CD4-positive, CD25-positive, alpha-beta regulatory T cell (primary cell): ENCODE data around the gene TAF11L5. TPM values are rescaled to one million over a fixed set of nuclear protein-coding genes. Genes with fewer than 3 reads are reported as not detected.
"Not testable (repeated sequence)": the region's sequence is repeated elsewhere in the genome, so short reads cannot be mapped to it uniquely, and the experiment has no call there.

ENCODE experiments used
- ATAC-seq, 2 donors: fragments of 150-1000 bp; cut with Tn5 transposase; one replicate each; pipeline ENCODE4 v1.10.0; 2021; ENCODE audit warnings: low read depth in 2 of 2, moderate number of reproducible peaks in 2 of 2, moderate library complexity in 1 of 2
- DNase-seq, 3 donors: peaks; one replicate each; pipeline versions ENCODE4 v3.0.0 to v3.0.0-alpha.2; 2012 to 2022; ENCODE audit warnings: mixed read lengths in 1 of 3
- H3K27ac ChIP-seq: one replicate; pipeline ENCODE4 v1.7.0; 2013; ENCODE audit warnings: mild to moderate bottlenecking, low read length; ENCODE audit not compliant: insufficient read depth, poor library complexity, severe bottlenecking
- H3K27me3 ChIP-seq: one replicate; pipeline ENCODE4 v1.7.0; 2013; ENCODE audit warnings: low read length; ENCODE audit not compliant: control insufficient read depth, insufficient read depth
- H3K36me3 ChIP-seq: one replicate; pipeline ENCODE4 v1.7.0; 2013; ENCODE audit warnings: mild to moderate bottlenecking, low read length, moderate library complexity; ENCODE audit not compliant: control insufficient read depth, insufficient read depth
- H3K4me1 ChIP-seq: 2 replicates; pipeline ENCODE4 v1.7.0; 2013; ENCODE audit warnings: mild to moderate bottlenecking, low read length; ENCODE audit not compliant: insufficient read depth, control insufficient read depth, poor library complexity, severe bottlenecking
- H3K4me3 ChIP-seq: one replicate; pipeline ENCODE4 v1.7.0; 2013; ENCODE audit warnings: low read depth, mild to moderate bottlenecking, low read length, moderate library complexity
- H3K9me3 ChIP-seq, 2 experiments: 1 replicate in 1 of 2; 2 replicates in 1 of 2; pipeline ENCODE4 v1.7.0; 2013; ENCODE audit warnings: low read length in 2 of 2, mild to moderate bottlenecking in 1 of 2, moderate library complexity in 1 of 2; ENCODE audit not compliant: control insufficient read depth in 2 of 2
- H3K27ac Mint-ChIP-seq, 3 donors: one replicate each; pipeline ENCODE4 v1.8.0; 2020 to 2022; ENCODE audit warnings: mild to moderate bottlenecking in 3 of 3, mixed read lengths in 3 of 3, moderate library complexity in 2 of 3
- H3K27me3 Mint-ChIP-seq: one replicate; pipeline ENCODE4 v1.8.0; 2022; ENCODE audit warnings: mild to moderate bottlenecking, mixed read lengths
- H3K36me3 Mint-ChIP-seq: one replicate; pipeline ENCODE4 v1.8.0; 2020; ENCODE audit warnings: mixed read lengths
- H3K4me1 Mint-ChIP-seq, 4 donors: one replicate each; pipeline ENCODE4 v1.8.0; 2020 to 2022; ENCODE audit warnings: mixed read lengths in 4 of 4, mild to moderate bottlenecking in 1 of 4
- H3K4me3 Mint-ChIP-seq, 4 donors: one replicate each; pipeline ENCODE4 v1.8.0; 2020 to 2022; ENCODE audit warnings: mild to moderate bottlenecking in 4 of 4, mixed read lengths in 4 of 4, moderate library complexity in 3 of 4
- H3K9me3 Mint-ChIP-seq, 7 donors: one replicate each; pipeline ENCODE4 v1.8.0; 2020 to 2022; ENCODE audit warnings: mixed read lengths in 7 of 7, mild to moderate bottlenecking in 3 of 7, moderate library complexity in 2 of 7
- polyA plus RNA-seq, 4 donors: library from polyadenylated mRNA; unstranded; fragments of 300-500 nt; fragmentation: Illumina TruSeq; gene quantifications; one replicate each; pipeline ENCODE4 v1.2.3, GENCODE V29; 2021
- total RNA-seq: library from RNA; stranded (reverse); gene quantifications from one replicate; pipeline ENCODE4 v1.2.3, GENCODE V29; 2022

The TAF11L5 gene
- not detected for total RNA-seq
- polyA plus RNA-seq, result not detected

- H3K9me3 Mint-ChIP-seq, H3K27me3 Mint-ChIP-seq, H3K36me3 ChIP-seq, H3K36me3 Mint-ChIP-seq, H3K27ac Mint-ChIP-seq, H3K4me1 Mint-ChIP-seq, DNase-seq, H3K4me3 Mint-ChIP-seq, ATAC-seq, H3K4me3 ChIP-seq, H3K4me1 ChIP-seq, H3K27ac ChIP-seq, H3K27me3 ChIP-seq, H3K9me3 ChIP-seq: not testable (repeated sequence)
Measured at GRCh38 chr5:17524935-17525334, at the start of gene TAF11L5. TSS of gene TAF11L5 (plus strand) at chr5:17525235.

- Histone ChIP-seq H3K36me3 (no peaks in the 10 kb centered on the region), H3K27ac (no peak overlapping the region), H3K27me3 (no peaks in the 10 kb centered on the region), H3K4me1 (no peaks in the 10 kb centered on the region), H3K4me3 (no peak overlapping the region), H3K9me3 (no peaks in the 10 kb centered on the region)
- Mint-ChIP-seq H3K4me3 (no peak overlapping the region), H3K9me3 (peaks cover 0 to 14% (median 5%) of the 10 kb centered on the region in 7 donors), H3K36me3 (no peaks in the 10 kb centered on the region), H3K4me1 (no peaks in the 10 kb centered on the region), H3K27me3 (no peaks in the 10 kb centered on the region), H3K27ac (no peak overlapping the region)
- no peak for DNase-seq
- no peak for ATAC-seq
Measured at GRCh38 chr5:17477043-17477442, 48.0 kb upstream of the TAF11L5 start.

DNA sequence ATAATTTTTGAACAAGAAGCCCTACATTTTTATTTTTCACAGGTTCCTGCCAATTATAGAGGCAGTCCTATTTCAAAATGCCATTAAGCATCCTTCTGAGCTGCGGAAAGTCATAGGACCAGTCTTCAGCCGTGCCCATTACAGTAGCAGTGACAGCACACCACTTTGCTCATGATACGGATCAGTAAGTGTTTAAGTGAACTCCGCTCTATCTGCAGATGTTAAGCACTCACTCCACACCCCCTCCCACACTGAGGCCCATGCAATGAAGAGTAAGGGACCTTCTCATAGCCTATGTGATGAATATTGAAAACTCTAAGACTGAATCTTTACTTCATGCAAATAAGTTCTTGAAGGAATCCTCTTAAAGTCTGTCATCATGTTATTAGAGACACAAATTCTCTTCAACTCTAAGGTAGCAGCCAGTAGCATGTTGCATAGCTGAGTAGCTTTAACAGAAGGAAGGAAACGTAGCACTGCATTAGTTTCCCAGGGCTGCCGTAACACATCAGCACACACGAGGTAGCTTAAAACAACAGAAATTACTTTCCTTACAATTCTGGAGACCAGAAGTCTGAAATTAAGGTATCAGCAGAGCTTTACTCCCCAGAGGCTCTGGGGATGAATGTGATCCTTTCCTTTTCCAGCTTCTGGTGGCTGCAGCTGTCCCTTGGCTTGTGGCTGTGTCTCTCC is 47.3 kb upstream of the TAF11L5 start:
- H3K9me3 ChIP-seq, result no peaks in the 10 kb centered on the region
- no peak overlapping the region for H3K27ac ChIP-seq
- Mint-ChIP-seq H3K4me3 (no peak overlapping the region), H3K27ac (no peak overlapping the region), H3K4me1 (no peaks in the 10 kb centered on the region), H3K27me3 (no peaks in the 10 kb centered on the region), H3K36me3 (no peaks in the 10 kb centered on the region), H3K9me3 (peaks cover 0 to 11% (median 2%) of the 10 kb centered on the region in 7 donors)
- H3K36me3 ChIP-seq, result no peaks in the 10 kb centered on the region
- H3K4me3 ChIP-seq, result no peak overlapping the region
- H3K27me3 ChIP-seq, result no peaks in the 10 kb centered on the region
- ATAC-seq (no peak), DNase-seq (no peak)
- H3K4me1 ChIP-seq, result no peaks in the 10 kb centered on the region

DNA sequence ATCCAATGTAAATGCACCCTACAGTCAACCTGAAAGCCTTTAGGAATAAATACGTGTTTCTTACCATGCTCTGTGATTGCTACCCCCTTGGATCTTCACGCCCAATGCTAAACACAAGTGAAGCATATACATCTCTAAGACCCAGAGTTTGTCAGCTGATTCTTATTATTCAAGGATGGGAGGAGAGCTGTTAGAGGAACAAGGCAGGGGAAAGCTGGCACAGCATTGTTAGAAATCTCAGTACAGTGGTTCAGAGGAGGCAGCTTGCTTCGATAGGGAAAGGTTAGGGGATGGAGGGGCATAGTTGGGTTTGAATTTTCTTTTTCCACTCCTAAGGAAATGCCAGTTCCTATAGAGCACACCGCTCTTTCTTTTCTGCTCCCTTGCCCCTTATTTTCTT is 43.7 kb upstream of the TAF11L5 start:
- H3K27me3 ChIP-seq, result no peaks in the 10 kb centered on the region
- Mint-ChIP-seq H3K9me3 (peaks cover 0 to 6% (median 2%) of the 10 kb centered on the region in 7 donors), H3K27ac (no peak overlapping the region), H3K27me3 (no peaks in the 10 kb centered on the region), H3K36me3 (no peaks in the 10 kb centered on the region), H3K4me3 (no peak overlapping the region), H3K4me1 (no peaks in the 10 kb centered on the region)
- no peaks in the 10 kb centered on the region for H3K36me3 ChIP-seq
- no peak overlapping the region for H3K27ac ChIP-seq
- no peak for ATAC-seq
- H3K9me3 ChIP-seq, result no peaks in the 10 kb centered on the region
- H3K4me1 ChIP-seq, result no peaks in the 10 kb centered on the region
- no peak for DNase-seq
- H3K4me3 ChIP-seq, result no peak overlapping the region

DNA sequence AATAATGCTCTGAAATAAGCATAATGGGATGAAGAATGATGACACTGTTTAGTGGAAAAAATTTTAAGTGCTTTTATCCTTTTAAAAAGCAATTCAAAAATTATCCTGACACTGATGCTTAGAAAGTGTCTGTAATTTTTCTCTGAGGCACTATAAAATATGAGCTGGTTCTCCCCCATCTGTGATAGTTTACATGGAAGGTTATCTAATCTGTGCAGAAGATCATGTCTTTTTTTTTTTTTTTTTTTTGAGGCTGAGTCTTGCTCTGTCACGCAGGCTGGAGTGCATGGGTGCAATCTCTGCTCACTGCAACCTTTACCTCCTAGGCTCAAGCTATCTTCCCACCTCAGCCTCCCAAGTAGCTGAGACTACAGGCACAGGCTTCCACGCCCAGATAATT is 42.2 kb upstream of the TAF11L5 start:
- no peak overlapping the region for H3K27ac ChIP-seq
- no peak overlapping the region for H3K4me3 Mint-ChIP-seq
- H3K27ac Mint-ChIP-seq, result no peak overlapping the region
- H3K9me3 ChIP-seq, result no peaks in the 10 kb centered on the region
- no peaks in the 10 kb centered on the region for H3K36me3 Mint-ChIP-seq
- ATAC-seq, result no peak
- no peaks in the 10 kb centered on the region for H3K4me1 Mint-ChIP-seq
- H3K4me1 ChIP-seq, result no peaks in the 10 kb centered on the region
- no peaks in the 10 kb centered on the region for H3K27me3 Mint-ChIP-seq
- no peak for DNase-seq
- H3K9me3 Mint-ChIP-seq, result peaks cover 0 to 9% (median 2%) of the 10 kb centered on the region in 7 donors
- H3K27me3 ChIP-seq, result no peaks in the 10 kb centered on the region
- H3K36me3 ChIP-seq, result no peaks in the 10 kb centered on the region
- no peak overlapping the region for H3K4me3 ChIP-seq

DNA sequence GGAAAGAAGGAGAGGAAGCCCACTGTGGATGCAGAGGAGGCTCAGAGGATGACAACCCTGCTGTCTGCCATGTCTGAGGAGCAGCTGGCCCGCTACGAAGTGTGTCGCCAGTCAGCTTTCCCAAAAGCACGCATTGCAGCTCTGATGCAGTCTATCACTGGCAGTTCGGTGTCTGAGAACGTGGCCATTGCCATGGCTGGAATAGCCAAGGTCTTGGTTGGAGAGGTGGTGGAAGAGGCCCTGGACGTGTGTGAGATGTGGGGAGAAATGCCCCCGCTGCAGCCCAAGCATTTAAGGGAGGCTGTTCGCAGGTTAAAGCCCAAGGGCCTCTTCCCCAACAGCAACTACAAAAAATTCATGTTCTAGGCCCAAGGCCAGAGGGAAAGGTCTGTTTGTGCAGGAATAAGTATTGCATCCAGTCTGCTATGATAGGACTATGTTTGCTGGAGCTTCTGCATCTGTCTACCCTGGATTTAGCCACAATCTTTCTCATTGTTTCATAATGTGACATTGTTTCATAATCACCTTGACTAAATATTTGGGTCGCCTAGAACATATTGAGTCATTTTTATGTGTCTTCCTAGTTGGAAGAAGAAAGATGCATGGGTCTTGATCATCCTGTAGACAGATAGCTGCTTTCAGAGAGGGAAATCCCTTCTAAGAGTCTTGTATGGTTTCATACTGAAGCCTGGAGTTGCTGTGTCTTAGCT is 38.4 kb upstream of the TAF11L5 start:
- not testable (repeated sequence) for H3K4me1 Mint-ChIP-seq, H3K4me3 Mint-ChIP-seq, ATAC-seq, DNase-seq, H3K27ac ChIP-seq, H3K36me3 Mint-ChIP-seq, H3K27me3 ChIP-seq, H3K9me3 ChIP-seq, H3K4me3 ChIP-seq, H3K27ac Mint-ChIP-seq, H3K36me3 ChIP-seq, H3K4me1 ChIP-seq, H3K27me3 Mint-ChIP-seq
- H3K9me3 Mint-ChIP-seq, result peaks cover 0 to 13% (median 2%) of the 10 kb centered on the region in 7 donors

GRCh38 chr5:17487174-17487512 is 37.9 kb upstream of the TAF11L5 start:
- no peaks in the 10 kb centered on the region for H3K36me3 ChIP-seq
- peaks cover 0 to 13% (median 2%) of the 10 kb centered on the region in 7 donors for H3K9me3 Mint-ChIP-seq
- no peak overlapping the region for H3K4me3 ChIP-seq
- H3K9me3 ChIP-seq, result peaks cover 0 to 4% of the 10 kb centered on the region in 2 experiments
- H3K4me1 Mint-ChIP-seq, result no peaks in the 10 kb centered on the region
- H3K27ac Mint-ChIP-seq, result no peak overlapping the region
- no peak overlapping the region for H3K4me3 Mint-ChIP-seq
- no peaks in the 10 kb centered on the region for H3K4me1 ChIP-seq
- H3K36me3 Mint-ChIP-seq, result no peaks in the 10 kb centered on the region
- H3K27me3 Mint-ChIP-seq, result no peaks in the 10 kb centered on the region
- no peak overlapping the region for H3K27ac ChIP-seq
- ATAC-seq (no peak), DNase-seq (no peak)
- H3K27me3 ChIP-seq, result no peaks in the 10 kb centered on the region

DNA sequence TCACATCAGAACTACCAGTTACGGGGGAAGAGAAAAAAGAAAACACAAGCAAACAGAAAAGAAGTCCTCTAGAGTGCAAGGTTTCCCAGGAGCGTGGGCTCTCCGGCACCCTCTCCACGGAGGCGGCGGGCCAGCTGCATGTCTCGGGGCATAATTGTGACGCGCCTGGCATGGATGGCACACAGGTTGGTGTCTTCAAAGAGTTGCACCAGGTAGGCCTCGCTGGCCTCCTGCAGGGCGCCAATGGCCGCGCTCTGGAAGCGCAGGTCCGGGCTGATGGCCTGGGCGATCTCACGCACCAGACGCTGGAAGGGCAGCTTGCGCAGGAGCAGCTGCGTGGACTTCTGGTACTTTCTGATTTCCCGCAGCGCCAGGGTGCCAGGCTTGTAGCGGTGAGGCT is 33.8 kb upstream of the TAF11L5 start:
- not testable (repeated sequence) for H3K4me1 ChIP-seq, H3K9me3 ChIP-seq, H3K27me3 Mint-ChIP-seq, H3K27me3 ChIP-seq, DNase-seq, H3K27ac Mint-ChIP-seq, H3K36me3 Mint-ChIP-seq, ATAC-seq, H3K4me1 Mint-ChIP-seq, H3K4me3 ChIP-seq, H3K36me3 ChIP-seq, H3K27ac ChIP-seq, H3K4me3 Mint-ChIP-seq
- H3K9me3 Mint-ChIP-seq, result peaks cover 0 to 16% (median 4%) of the 10 kb centered on the region in 7 donors
